Measurements from ENCODE around the gene NLRP6. TPM values are rescaled to one million over a fixed set of nuclear protein-coding genes. Genes with fewer than 3 reads are reported as not detected.
A peak's percentile ranks its signal among the peaks of the same experiment; 100 is the strongest.
"Not testable (repeated sequence)": the region's sequence is repeated elsewhere in the genome, so short reads cannot be mapped to it uniquely, and the experiment has no call there.

The NLRP6 gene
- total RNA-seq, 4 donors from 2014 or later, result 0.13 to 2.2 (median 0.42) TPM; not detected in 1

GRCh38 chr11:261624-262023, 16.6 kb upstream of the NLRP6 start:
- intact Hi-C loops (cut with DNase I), result no loop called here
- DNase-seq (ENCODE audit: extremely low spot score), result no peak
- H3K4me1 ChIP-seq, result no peaks in the 10 kb centered on the region
- peaks cover 0 to 2% (median 0%) of the 10 kb centered on the region in 4 donors for H3K27me3 ChIP-seq
- H3K27ac ChIP-seq (replicated peaks in 1 of 4), result no peak overlapping the region
- H3K36me3 ChIP-seq, result no peaks in the 10 kb centered on the region
- no peak overlapping the region for H3K4me3 ChIP-seq
- peaks cover 0 to 4% (median 0%) of the 10 kb centered on the region in 4 donors for H3K9me3 ChIP-seq
- 88% methylated on average over 4 of the region's 4 CpGs for WGBS
- TF ChIP-seq POLR2AphosphoS5 (IDR thresholded peaks at IDR 0.05), result no peak
- TF ChIP-seq EP300 (IDR thresholded peaks at IDR 0.05), result no peak

GRCh38 chr11:266676-267439, 11.3 kb upstream of the NLRP6 start:
- no peak for DNase-seq (ENCODE audit: extremely low spot score)
- 81% methylated on average over 5 of the region's 13 CpGs for WGBS

GRCh38 chr11:267491-267994, 10.7 kb upstream of the NLRP6 start:
- no peak for DNase-seq (ENCODE audit: extremely low spot score)
- WGBS, result 46% methylated on average over 15 of the region's 18 CpGs
- intact Hi-C loops (cut with DNase I), result no loop called here
- TF ChIP-seq POLR2A (IDR thresholded peaks at IDR 0.05; ENCODE audit: low read depth) (no peak), POLR2AphosphoS5 (IDR thresholded peaks at IDR 0.05) (peak in 1 of 2 donors; percentile 18)
- H3K27ac ChIP-seq (replicated peaks in 1 of 4), result peak overlapping the region; percentile 64 to 70 (median 66)
- peaks cover 0 to 4% (median 0%) of the 10 kb centered on the region in 4 donors for H3K9me3 ChIP-seq
- H3K4me1 ChIP-seq, result peaks cover 0 to 10% (median 8%) of the 10 kb centered on the region in 4 donors
- peaks cover 0 to 30% (median 0%) of the 10 kb centered on the region in 4 donors for H3K27me3 ChIP-seq
- H3K36me3 ChIP-seq, result no peaks in the 10 kb centered on the region
- peak overlapping the region; percentile 23 to 52 (median 36) for H3K4me3 ChIP-seq

More at GRCh38 chr11:266676-267439, 11.3 kb upstream of the NLRP6 start:
- no peak overlapping the region for H3K4me3 ChIP-seq
- TF ChIP-seq POLR2A (IDR thresholded peaks at IDR 0.05; ENCODE audit: low read depth) (no peak), POLR2AphosphoS5 (IDR thresholded peaks at IDR 0.05) (no peak), CTCF (IDR thresholded peaks at IDR 0.05) (no peak), EP300 (IDR thresholded peaks at IDR 0.05) (no peak)
- H3K4me1 ChIP-seq, result peaks cover 0 to 10% (median 8%) of the 10 kb centered on the region in 4 donors
- intact Hi-C loops (cut with DNase I), result no loop called here
- H3K36me3 ChIP-seq, result no peaks in the 10 kb centered on the region
- H3K9me3 ChIP-seq, result peaks cover 0 to 4% (median 0%) of the 10 kb centered on the region in 4 donors
- H3K27me3 ChIP-seq, result peaks cover 0 to 23% (median 0%) of the 10 kb centered on the region in 4 donors
- no peak overlapping the region for H3K27ac ChIP-seq (replicated peaks in 1 of 4)

GRCh38 chr11:268716-269145, 9.5 kb upstream of the NLRP6 start:
- not testable (repeated sequence) for DNase-seq (ENCODE audit: extremely low spot score)
- TF ChIP-seq POLR2AphosphoS5 (IDR thresholded peaks at IDR 0.05) (peak in 1 of 2 donors; percentile 5), CTCF (IDR thresholded peaks at IDR 0.05) (peak in 1 of 3 experiments; percentile 14)
- H3K27ac ChIP-seq (replicated peaks in 1 of 4), result peak overlapping the region; percentile 64 to 70 (median 66)

GRCh38 chr11:269146-269890, 8.9 kb upstream of the NLRP6 start:
- Histone ChIP-seq H3K9me3 (peaks cover 0 to 4% (median 0%) of the 10 kb centered on the region in 4 donors), H3K4me3 (peak overlapping the region in 3 of 4 donors; percentile 23 to 52 (median 36)), H3K36me3 (no peaks in the 10 kb centered on the region), H3K4me1 (peaks cover 0 to 10% (median 8%) of the 10 kb centered on the region in 4 donors), H3K27me3 (peaks cover 0 to 33% (median 0%) of the 10 kb centered on the region in 4 donors), H3K27ac (replicated peaks in 1 of 4) (peak overlapping the region in 3 of 4 donors; percentile 65 to 70 (median 66))
- WGBS, result 50% methylated on average over 21 of the region's 21 CpGs
- TF ChIP-seq EP300 (IDR thresholded peaks at IDR 0.05) (peak; percentile 37), POLR2AphosphoS5 (IDR thresholded peaks at IDR 0.05) (peak in 1 of 2 donors; percentile 17), CTCF (IDR thresholded peaks at IDR 0.05) (no peak), POLR2A (IDR thresholded peaks at IDR 0.05; ENCODE audit: low read depth) (no peak)
- DNase-seq (ENCODE audit: extremely low spot score), result no peak
- intact Hi-C loops (cut with DNase I), result no loop called here

More at GRCh38 chr11:268716-269145, 9.5 kb upstream of the NLRP6 start:
- peaks cover 0 to 10% (median 8%) of the 10 kb centered on the region in 4 donors for H3K4me1 ChIP-seq
- H3K4me3 ChIP-seq, result peak overlapping the region in 3 of 4 donors; percentile 23 to 52 (median 36)
- H3K36me3 ChIP-seq; intact Hi-C loops (cut with DNase I); H3K9me3 ChIP-seq: not testable (repeated sequence)
- H3K27me3 ChIP-seq, result peaks cover 0 to 33% (median 0%) of the 10 kb centered on the region in 4 donors
- 55% methylated on average over 16 of the region's 16 CpGs for WGBS

Measured in esophagus muscularis mucosa (tissue), 4 donors.